Testis (tissue), 2 donors: ENCODE results near the gene ORC3.

ENCODE experiments used
- POLR2A ChIP-seq: fragments of 450-650 bp; IDR thresholded peaks from one replicate; pipeline ENCODE4 v1.6.1; 2017; ENCODE audit warnings: antibody characterized with exemption, mild to moderate bottlenecking, moderate library complexity
- TF ChIP-seq, protein P1 (sequence below), 3 experiments: fragments of 450-650 bp in 2 of 3; fragments of 200-600 bp in 1 of 3; sonication (generic) in 1 of 3; IDR thresholded peaks; one replicate each; pipeline ENCODE4 v1.5.1; 2016 to 2019; ENCODE audit warnings: antibody characterized with exemption in 3 of 3, mild to moderate bottlenecking in 2 of 3, moderate library complexity in 1 of 3

DNA sequence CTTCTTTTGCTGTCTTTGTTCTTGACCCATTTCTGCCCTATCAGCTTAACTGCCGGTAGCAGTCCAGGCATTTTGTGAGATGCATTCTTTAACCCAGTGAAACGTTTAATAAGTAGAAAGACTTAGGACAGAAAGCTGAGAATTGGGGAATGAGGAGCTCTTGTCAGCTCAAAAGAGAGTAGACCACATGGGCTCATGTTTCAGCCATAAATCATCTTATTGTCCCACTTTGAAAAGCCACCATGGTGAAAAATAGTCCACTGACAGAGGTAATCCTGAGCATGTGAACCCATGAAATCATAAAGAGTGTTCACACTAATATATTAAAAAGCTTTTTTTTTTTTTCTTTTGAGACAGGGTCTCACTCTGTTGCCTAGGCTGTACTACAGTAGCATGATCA lies 16.3 kb downstream of the ORC3 start:
- TF ChIP-seq, protein P1, sequence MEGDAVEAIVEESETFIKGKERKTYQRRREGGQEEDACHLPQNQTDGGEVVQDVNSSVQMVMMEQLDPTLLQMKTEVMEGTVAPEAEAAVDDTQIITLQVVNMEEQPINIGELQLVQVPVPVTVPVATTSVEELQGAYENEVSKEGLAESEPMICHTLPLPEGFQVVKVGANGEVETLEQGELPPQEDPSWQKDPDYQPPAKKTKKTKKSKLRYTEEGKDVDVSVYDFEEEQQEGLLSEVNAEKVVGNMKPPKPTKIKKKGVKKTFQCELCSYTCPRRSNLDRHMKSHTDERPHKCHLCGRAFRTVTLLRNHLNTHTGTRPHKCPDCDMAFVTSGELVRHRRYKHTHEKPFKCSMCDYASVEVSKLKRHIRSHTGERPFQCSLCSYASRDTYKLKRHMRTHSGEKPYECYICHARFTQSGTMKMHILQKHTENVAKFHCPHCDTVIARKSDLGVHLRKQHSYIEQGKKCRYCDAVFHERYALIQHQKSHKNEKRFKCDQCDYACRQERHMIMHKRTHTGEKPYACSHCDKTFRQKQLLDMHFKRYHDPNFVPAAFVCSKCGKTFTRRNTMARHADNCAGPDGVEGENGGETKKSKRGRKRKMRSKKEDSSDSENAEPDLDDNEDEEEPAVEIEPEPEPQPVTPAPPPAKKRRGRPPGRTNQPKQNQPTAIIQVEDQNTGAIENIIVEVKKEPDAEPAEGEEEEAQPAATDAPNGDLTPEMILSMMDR (IDR thresholded peaks at IDR 0.05), result no peak
- TF ChIP-seq POLR2A, result no peak
